Kidney capillary endothelial cell (primary cell): ENCODE data around the gene LANCL3.
"Not testable (repeated sequence)": the region's sequence is repeated elsewhere in the genome, so short reads cannot be mapped to it uniquely, and the experiment has no call there.

Experiments used
- DNase-seq: peaks from one replicate; pipeline ENCODE4 v3.0.0-alpha.2; 2018; ENCODE audit warnings: low spot score

The LANCL3 gene

GRCh38 chrX:37627602-37628001, 56.1 kb downstream of the LANCL3 start:
- DNase-seq, result no peak

- no peak for DNase-seq
Measured at GRCh38 chrX:37638047-37638446, 66.6 kb downstream of the LANCL3 start.

GRCh38 chrX:37640142-37640541, 68.7 kb downstream of the LANCL3 start:
- no peak for DNase-seq

GRCh38 chrX:37641859-37642258, 70.4 kb downstream of the LANCL3 start:
- no peak for DNase-seq

- no peak for DNase-seq
Measured at GRCh38 chrX:37644381-37645305, 73.2 kb downstream of the LANCL3 start.

- DNase-seq, result no peak
Measured at GRCh38 chrX:37646254-37646653, 74.8 kb downstream of the LANCL3 start.

GRCh38 chrX:37650879-37651278, 79.4 kb downstream of the LANCL3 start:
- not testable (repeated sequence) for DNase-seq

- no peak for DNase-seq
Measured at GRCh38 chrX:37651921-37652452, 80.5 kb downstream of the LANCL3 start.

- DNase-seq, result no peak
Measured at GRCh38 chrX:37652589-37653231, 81.2 kb downstream of the LANCL3 start.

- DNase-seq, result no peak
Measured at GRCh38 chrX:37653397-37654085, 82.1 kb downstream of the LANCL3 start.

- no peak for DNase-seq
Measured at GRCh38 chrX:37658343-37659030, 87.0 kb downstream of the LANCL3 start.

- no peak for DNase-seq
Measured at GRCh38 chrX:37659047-37659446, 87.6 kb downstream of the LANCL3 start.

GRCh38 chrX:37662181-37662580, 90.7 kb downstream of the LANCL3 start:
- no peak for DNase-seq

- no peak for DNase-seq
Measured at GRCh38 chrX:37666516-37666915, 95.1 kb downstream of the LANCL3 start.

GRCh38 chrX:37667141-37667540, 95.7 kb downstream of the LANCL3 start:
- no peak for DNase-seq

- DNase-seq, result no peak
Measured at GRCh38 chrX:37672563-37672962, 101.1 kb downstream of the LANCL3 start.

- DNase-seq, result no peak
Measured at GRCh38 chrX:37676811-37677210, 105.3 kb downstream of the LANCL3 start.

- no peak for DNase-seq
Measured at GRCh38 chrX:37677243-37677642, 105.8 kb downstream of the LANCL3 start.

GRCh38 chrX:37677765-37678164, 106.3 kb downstream of the LANCL3 start:
- no peak for DNase-seq

- DNase-seq, result no peak
Measured at GRCh38 chrX:37678574-37678973, 107.1 kb downstream of the LANCL3 start.

GRCh38 chrX:37679230-37679629, 107.8 kb downstream of the LANCL3 start:
- no peak for DNase-seq

- no peak for DNase-seq
Measured at GRCh38 chrX:37679888-37680287, 108.4 kb downstream of the LANCL3 start.
